ENCODE results near the gene GPN1. TPM values are rescaled to one million over a fixed set of nuclear protein-coding genes. Genes with fewer than 3 reads are reported as not detected.
A peak's percentile ranks its signal among the peaks of the same experiment; 100 is the strongest.

Gene GPN1
- total RNA-seq, 3 donors from 2014 or later (not counting 1 experiment from before 2014, with no cell fraction given): 31.5 to 36.1 (median 34.9) TPM

GRCh38 chr2:27606611-27607010 is 22.2 kb upstream of the GPN1 start:
- Mint-ChIP-seq H3K4me1 (peaks cover 0 to 12% of the 10 kb centered on the region in 2 donors), H3K27me3 (ENCODE audit: low read depth in 2 of 2) (no peaks in the 10 kb centered on the region), H3K27ac (peak overlapping the region in 1 of 2 donors; percentile 18), H3K4me3 (no peak overlapping the region), H3K9me3 (no peaks in the 10 kb centered on the region), H3K36me3 (peaks cover 21% of the 10 kb centered on the region)
- peaks cover 56% of the 10 kb centered on the region for H3K36me3 ChIP-seq (ENCODE audit: control insufficient read depth, insufficient read depth, low read length)
- DNase-seq (no peak), ATAC-seq (no peak)
- H3K9me3 ChIP-seq (ENCODE audit: control insufficient read depth, insufficient read depth, low read length): no peaks in the 10 kb centered on the region
- no peak overlapping the region for H3K4me3 ChIP-seq (ENCODE audit: low read length)
- 100% methylated on average over 2 of the region's 2 CpGs for WGBS (ENCODE audit: insufficient coverage)
- intact Hi-C loops (cut with micrococcal nuclease): no loop called here
- TF ChIP-seq CTCF (IDR thresholded peaks at IDR 0.05): no peak
- H3K27me3 ChIP-seq (ENCODE audit: control insufficient read depth, insufficient read depth, low read length): no peaks in the 10 kb centered on the region
- H3K4me1 ChIP-seq (ENCODE audit: control insufficient read depth, insufficient read depth, low read length): no peaks in the 10 kb centered on the region
- H3K27ac ChIP-seq (ENCODE audit: low read length): no peak overlapping the region

- Histone ChIP-seq H3K36me3 (ENCODE audit: control insufficient read depth, insufficient read depth, low read length) (peaks cover 50% of the 10 kb centered on the region), H3K9me3 (ENCODE audit: control insufficient read depth, insufficient read depth, low read length) (no peaks in the 10 kb centered on the region)
- TF ChIP-seq CTCF (IDR thresholded peaks at IDR 0.05): no peak
Observed at GRCh38 chr2:27613985-27614384, 14.9 kb upstream of the GPN1 start.

GRCh38 chr2:27615316-27615715 is 13.5 kb upstream of the GPN1 start:
- ATAC-seq (no peak), DNase-seq (no peak)
- H3K27me3 ChIP-seq (ENCODE audit: control insufficient read depth, insufficient read depth, low read length): no peaks in the 10 kb centered on the region
- peaks cover 54% of the 10 kb centered on the region for H3K36me3 ChIP-seq (ENCODE audit: control insufficient read depth, insufficient read depth, low read length)
- Mint-ChIP-seq H3K27ac (no peak overlapping the region), H3K27me3 (ENCODE audit: low read depth in 2 of 2) (no peaks in the 10 kb centered on the region), H3K9me3 (no peaks in the 10 kb centered on the region), H3K4me3 (no peak overlapping the region), H3K4me1 (peaks cover 4 to 5% of the 10 kb centered on the region in 2 donors), H3K36me3 (peaks cover 24% of the 10 kb centered on the region)
- H3K27ac ChIP-seq (ENCODE audit: low read length): no peak overlapping the region
- H3K4me3 ChIP-seq (ENCODE audit: low read length): no peak overlapping the region
- no peaks in the 10 kb centered on the region for H3K4me1 ChIP-seq (ENCODE audit: control insufficient read depth, insufficient read depth, low read length)
- 97% methylated on average over 3 of the region's 3 CpGs for WGBS (ENCODE audit: insufficient coverage)
- intact Hi-C loops (cut with micrococcal nuclease): no loop called here
- no peak for TF ChIP-seq CTCF (IDR thresholded peaks at IDR 0.05)
- H3K9me3 ChIP-seq (ENCODE audit: control insufficient read depth, insufficient read depth, low read length): no peaks in the 10 kb centered on the region

More at GRCh38 chr2:27613985-27614384, 14.9 kb upstream of the GPN1 start:
- Mint-ChIP-seq H3K9me3 (no peaks in the 10 kb centered on the region), H3K4me3 (no peak overlapping the region), H3K27me3 (ENCODE audit: low read depth in 2 of 2) (no peaks in the 10 kb centered on the region), H3K4me1 (peaks cover 4 to 5% of the 10 kb centered on the region in 2 donors), H3K36me3 (peaks cover 18% of the 10 kb centered on the region), H3K27ac (no peak overlapping the region)
- Histone ChIP-seq H3K27me3 (ENCODE audit: control insufficient read depth, insufficient read depth, low read length) (no peaks in the 10 kb centered on the region), H3K4me3 (ENCODE audit: low read length) (no peak overlapping the region), H3K27ac (ENCODE audit: low read length) (no peak overlapping the region), H3K4me1 (ENCODE audit: control insufficient read depth, insufficient read depth, low read length) (no peaks in the 10 kb centered on the region)
- intact Hi-C loops (cut with micrococcal nuclease): no loop called here
- no peak for ATAC-seq
- no peak for DNase-seq
- 100% methylated on average over 1 of the region's 2 CpGs for WGBS (ENCODE audit: insufficient coverage)

- H3K4me1 ChIP-seq (ENCODE audit: control insufficient read depth, insufficient read depth, low read length): no peaks in the 10 kb centered on the region
- no peak overlapping the region for H3K27ac ChIP-seq (ENCODE audit: low read length)
- no peak overlapping the region for H3K27ac Mint-ChIP-seq
- no peaks in the 10 kb centered on the region for H3K9me3 ChIP-seq (ENCODE audit: control insufficient read depth, insufficient read depth, low read length)
- H3K4me3 Mint-ChIP-seq: no peak overlapping the region
- ATAC-seq (no peak), DNase-seq (no peak)
- no peaks in the 10 kb centered on the region for H3K4me1 Mint-ChIP-seq
- 82% methylated on average over 1 of the region's 1 CpG for WGBS (ENCODE audit: insufficient coverage)
- peaks cover 70% of the 10 kb centered on the region for H3K36me3 ChIP-seq (ENCODE audit: control insufficient read depth, insufficient read depth, low read length)
- no peaks in the 10 kb centered on the region for H3K27me3 Mint-ChIP-seq (ENCODE audit: low read depth in 2 of 2)
- TF ChIP-seq CTCF (IDR thresholded peaks at IDR 0.05): no peak
- H3K27me3 ChIP-seq (ENCODE audit: control insufficient read depth, insufficient read depth, low read length): no peaks in the 10 kb centered on the region
- no peak overlapping the region for H3K4me3 ChIP-seq (ENCODE audit: low read length)
- intact Hi-C loops (cut with micrococcal nuclease): no loop called here
- H3K36me3 Mint-ChIP-seq: peaks cover 42% of the 10 kb centered on the region
- H3K9me3 Mint-ChIP-seq: no peaks in the 10 kb centered on the region
Observed at GRCh38 chr2:27621524-27621923, 7.3 kb upstream of the GPN1 start.
